Smooth muscle cell (in vitro differentiated cells): ENCODE results near the gene CLEC4F. TPM values are rescaled to one million over a fixed set of nuclear protein-coding genes. Genes with fewer than 3 reads are reported as not detected.

Experiments used
- DNase-seq: peaks from one replicate; lab custom pipeline; 2025; ENCODE audit not compliant: unreplicated experiment; lab: John Stamatoyannopoulos, UW
- H2AFZ ChIP-seq: fragments of 200-600 bp; sonication (generic); 2 replicates; pipeline ENCODE4 v1.6.0; 2016; ENCODE audit warnings: antibody characterized with exemption, low read depth, mild to moderate bottlenecking
- H3F3A ChIP-seq: fragments of 200-600 bp; sonication (generic); 2 replicates; pipeline ENCODE4 v1.6.0; 2017; ENCODE audit warnings: antibody characterized with exemption, low read depth
- H3K27ac ChIP-seq: fragments of 200-600 bp; sonication (generic); 2 replicates; pipeline ENCODE4 v1.5.1; 2016; ENCODE audit warnings: low read depth, mild to moderate bottlenecking
- H3K27me3 ChIP-seq: fragments of 200-600 bp; sonication (generic); 2 replicates; pipeline ENCODE4 v1.6.1; 2016; ENCODE audit warnings: low read depth, mild to moderate bottlenecking
- H3K36me3 ChIP-seq: fragments of 200-600 bp; sonication (generic); 2 replicates; pipeline ENCODE4 v1.5.1; 2016; ENCODE audit warnings: low read depth
- H3K4me1 ChIP-seq: fragments of 200-600 bp; sonication (generic); 2 replicates; pipeline ENCODE4 v1.5.1; 2016; ENCODE audit warnings: low read depth
- H3K4me2 ChIP-seq: fragments of 200-600 bp; sonication (generic); 2 replicates; pipeline ENCODE4 v1.6.0; 2016; ENCODE audit warnings: mild to moderate bottlenecking
- H3K4me3 ChIP-seq: fragments of 200-600 bp; sonication (generic); 2 replicates; pipeline ENCODE4 v1.5.1; 2016; ENCODE audit warnings: mild to moderate bottlenecking
- H3K79me2 ChIP-seq: fragments of 200-600 bp; sonication (generic); 2 replicates; pipeline ENCODE4 v1.6.0; 2016; ENCODE audit warnings: low read depth, mild to moderate bottlenecking
- H3K9ac ChIP-seq: fragments of 200-600 bp; sonication (generic); 2 replicates; pipeline ENCODE4 v1.6.0; 2016; ENCODE audit warnings: low read depth
- H3K9me3 ChIP-seq: fragments of 200-600 bp; sonication (generic); replicated peaks from 2 replicates; pipeline ENCODE4 v1.5.1; 2016; ENCODE audit warnings: low read depth
- H4K20me1 ChIP-seq: fragments of 200-600 bp; sonication (generic); 2 replicates; pipeline ENCODE4 v1.6.0; 2016; ENCODE audit warnings: low read depth
- WGBS: methylation state at CpG from one replicate; pipeline ENCODE4 v1.1.7; 2016; ENCODE audit warnings: low lambda C conversion rate; 5-methylcytosine and 5-hydroxymethylcytosine counted together
- polyA plus RNA-seq: library from polyadenylated mRNA; unstranded; fragments of >200 nt; fragmentation: Nextera tagmentation; extraction: Ambion mirVana; gene quantifications from 2 replicates; pipeline ENCODE4 v1.2.1, GENCODE V29; 2016
- total RNA-seq: library from RNA; depleted of rRNA; stranded (reverse); fragments of >200 nt; gene quantifications from 2 replicates; pipeline ENCODE4 v1.2.3, GENCODE V29; 2014
- TF ChIP-seq, protein P1 (sequence below): fragments of 200-600 bp; sonication (generic); IDR thresholded peaks from 2 replicates; pipeline ENCODE4 v1.5.1; 2017; ENCODE audit warnings: borderline replicate concordance, mild to moderate bottlenecking, antibody characterized with exemption; ENCODE audit not compliant: insufficient read depth, poor library complexity, severe bottlenecking

The CLEC4F gene
- total and polyA plus RNA-seq, 2 experiments from 2014 or later = not detected

DNA sequence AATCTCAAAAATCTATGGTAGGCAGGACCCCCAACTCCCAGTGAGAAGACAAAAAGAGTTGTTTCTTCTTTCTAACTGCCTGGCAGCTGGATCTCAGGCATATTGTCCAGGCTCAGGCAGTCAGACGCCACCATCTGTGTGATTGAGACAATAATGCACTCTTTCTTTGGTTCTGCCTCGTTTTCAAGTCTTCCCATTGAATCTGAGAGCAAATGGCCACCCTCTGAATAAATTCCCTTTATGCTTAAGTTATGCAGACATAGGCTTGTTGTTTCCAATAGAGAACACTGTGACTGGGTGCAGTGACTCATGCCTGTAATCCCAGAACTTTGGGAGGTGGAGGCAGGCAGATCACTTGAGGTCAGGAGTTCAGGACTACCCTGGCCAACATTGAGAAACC, 30.5 kb upstream of the CLEC4F start:
- Histone ChIP-seq H3K27ac (no peak overlapping the region), H3K4me1 (no peaks in the 10 kb centered on the region), H3K27me3 (peaks cover 27% of the 10 kb centered on the region), H3K79me2 (no peaks in the 10 kb centered on the region), H3K4me3 (no peak overlapping the region), H3K36me3 (no peaks in the 10 kb centered on the region), H3K9me3 (no peaks in the 10 kb centered on the region), H2AFZ (no peak overlapping the region), H3K4me2 (no peak overlapping the region), H4K20me1 (no peaks in the 10 kb centered on the region), H3F3A (no peaks in the 10 kb centered on the region), H3K9ac (no peak overlapping the region)
- TF ChIP-seq, protein P1, sequence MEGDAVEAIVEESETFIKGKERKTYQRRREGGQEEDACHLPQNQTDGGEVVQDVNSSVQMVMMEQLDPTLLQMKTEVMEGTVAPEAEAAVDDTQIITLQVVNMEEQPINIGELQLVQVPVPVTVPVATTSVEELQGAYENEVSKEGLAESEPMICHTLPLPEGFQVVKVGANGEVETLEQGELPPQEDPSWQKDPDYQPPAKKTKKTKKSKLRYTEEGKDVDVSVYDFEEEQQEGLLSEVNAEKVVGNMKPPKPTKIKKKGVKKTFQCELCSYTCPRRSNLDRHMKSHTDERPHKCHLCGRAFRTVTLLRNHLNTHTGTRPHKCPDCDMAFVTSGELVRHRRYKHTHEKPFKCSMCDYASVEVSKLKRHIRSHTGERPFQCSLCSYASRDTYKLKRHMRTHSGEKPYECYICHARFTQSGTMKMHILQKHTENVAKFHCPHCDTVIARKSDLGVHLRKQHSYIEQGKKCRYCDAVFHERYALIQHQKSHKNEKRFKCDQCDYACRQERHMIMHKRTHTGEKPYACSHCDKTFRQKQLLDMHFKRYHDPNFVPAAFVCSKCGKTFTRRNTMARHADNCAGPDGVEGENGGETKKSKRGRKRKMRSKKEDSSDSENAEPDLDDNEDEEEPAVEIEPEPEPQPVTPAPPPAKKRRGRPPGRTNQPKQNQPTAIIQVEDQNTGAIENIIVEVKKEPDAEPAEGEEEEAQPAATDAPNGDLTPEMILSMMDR = no peak
- DNase-seq = no peak
- WGBS = 54% methylated on average over 2 of the region's 2 CpGs

DNA sequence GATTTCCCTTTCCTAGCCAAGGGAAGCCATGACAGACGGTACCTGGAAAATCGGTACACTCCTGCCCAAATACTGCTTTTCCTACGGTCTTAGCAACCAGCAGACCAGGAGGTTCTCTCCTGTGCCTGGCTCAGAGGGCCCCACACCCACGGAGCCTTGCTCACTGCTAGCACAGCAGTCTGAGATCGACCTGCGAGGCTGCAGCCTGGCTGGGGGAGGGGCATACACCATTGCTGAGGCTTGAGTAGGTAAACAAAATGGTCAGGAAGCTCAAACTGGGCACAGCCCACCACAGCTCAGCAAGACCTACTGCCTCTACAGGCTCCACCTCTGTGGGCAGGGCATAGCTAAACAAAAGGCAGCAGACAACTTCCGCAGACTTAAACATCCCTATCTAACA, 22.0 kb upstream of the CLEC4F start:
- H3K4me1 ChIP-seq = no peaks in the 10 kb centered on the region
- DNase-seq = no peak
- H4K20me1 ChIP-seq = no peaks in the 10 kb centered on the region
- H3K36me3 ChIP-seq = no peaks in the 10 kb centered on the region
- WGBS = 81% methylated on average over 7 of the region's 7 CpGs
- TF ChIP-seq, protein P1 = no peak
- H2AFZ ChIP-seq = no peak overlapping the region
- no peaks in the 10 kb centered on the region for H3K9me3 ChIP-seq
- no peak overlapping the region for H3K27ac ChIP-seq
- no peaks in the 10 kb centered on the region for H3K79me2 ChIP-seq
- no peak overlapping the region for H3K4me2 ChIP-seq
- H3K4me3 ChIP-seq = no peak overlapping the region
- H3K27me3 ChIP-seq = peaks cover 22% of the 10 kb centered on the region
- no peak overlapping the region for H3K9ac ChIP-seq
- no peaks in the 10 kb centered on the region for H3F3A ChIP-seq

DNA sequence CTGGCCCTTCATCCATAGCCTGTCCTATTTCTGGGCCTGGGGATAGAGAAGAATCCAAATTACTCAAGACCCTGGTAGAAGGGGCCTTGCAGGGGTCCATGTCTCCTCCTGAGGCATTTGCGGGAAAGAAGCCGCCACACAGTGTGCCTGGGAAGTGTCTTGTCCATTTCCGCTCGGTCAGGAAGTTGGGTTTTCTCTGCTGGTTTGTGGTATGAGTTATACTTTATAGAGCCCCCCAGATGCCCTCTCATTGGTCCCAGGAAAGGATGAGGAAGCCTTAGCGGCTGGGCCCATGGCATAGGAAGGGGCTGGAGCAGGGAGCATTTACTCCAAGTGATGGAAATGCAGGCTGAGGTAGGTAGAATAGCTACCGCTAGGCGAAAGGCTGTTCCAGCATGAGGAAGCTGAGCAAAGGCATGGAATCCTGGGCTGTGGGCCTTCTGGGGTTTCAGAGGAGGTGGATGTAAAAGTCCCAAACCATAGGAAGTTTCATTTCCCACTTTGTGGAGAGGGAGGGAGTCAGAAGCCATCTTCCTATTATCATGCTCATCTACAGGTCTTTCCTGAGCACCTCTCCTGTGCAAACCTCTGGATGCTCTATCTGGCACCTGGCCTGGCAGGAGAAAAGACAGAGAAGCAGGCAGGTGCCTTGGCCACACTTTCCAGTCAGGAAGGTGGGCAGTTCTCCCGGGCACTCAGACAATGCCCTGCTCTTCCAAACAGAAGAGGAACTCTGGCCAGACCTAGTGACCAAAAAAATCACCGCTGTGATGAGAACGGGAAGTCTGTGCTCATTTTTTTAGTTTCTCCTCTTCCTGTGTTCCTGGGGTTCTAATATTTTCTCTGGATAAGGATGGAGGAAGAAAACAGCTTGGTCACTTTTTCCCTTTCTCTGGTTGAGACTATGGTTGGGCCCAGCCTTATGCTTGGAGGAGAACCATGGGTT, 17.9 kb upstream of the CLEC4F start:
- H4K20me1 ChIP-seq = no peaks in the 10 kb centered on the region
- H3K79me2 ChIP-seq = no peaks in the 10 kb centered on the region
- no peaks in the 10 kb centered on the region for H3K4me1 ChIP-seq
- DNase-seq = no peak
- H3K9ac ChIP-seq = no peak overlapping the region
- H3F3A ChIP-seq = no peaks in the 10 kb centered on the region
- no peak overlapping the region for H3K4me3 ChIP-seq
- H3K27ac ChIP-seq = no peak overlapping the region
- peaks cover 11% of the 10 kb centered on the region for H3K27me3 ChIP-seq
- no peaks in the 10 kb centered on the region for H3K9me3 ChIP-seq
- 87% methylated on average over 10 of the region's 10 CpGs for WGBS
- H2AFZ ChIP-seq = no peak overlapping the region
- no peak overlapping the region for H3K4me2 ChIP-seq
- TF ChIP-seq, protein P1 = no peak
- H3K36me3 ChIP-seq = no peaks in the 10 kb centered on the region
